Measurements from ENCODE around the gene FSTL1.

GRCh38 chr3:120497336-120497735, 46.5 kb upstream of the FSTL1 start:
- TF ChIP-seq NFRKB (IDR thresholded peaks at IDR 0.05) (no peak), TARDBP (IDR thresholded peaks at IDR 0.05) (no peak), SP1 (IDR thresholded peaks at IDR 0.05) (no peak), SUZ12 (IDR thresholded peaks at IDR 0.05) (no peak), FOXA1 (IDR thresholded peaks at IDR 0.05) (no peak), BHLHE40 (IDR thresholded peaks at IDR 0.05; ENCODE audit: borderline replicate concordance) (no peak)

Measured in HEK293T (cell line).